GM12865 (cell line): ENCODE data around the gene CDH13.

Experiments
- DNase-seq: peaks from one replicate; pipeline ENCODE4 v3.0.0; 2010; ENCODE audit warnings: low read depth
- H3K4me3 ChIP-seq: 2 replicates; pipeline ENCODE4 v1.5.1; 2011; ENCODE audit warnings: mild to moderate bottlenecking, low read depth, low read length, control low read depth
- TF ChIP-seq, protein P1 (sequence below): IDR thresholded peaks from 2 replicates; pipeline ENCODE4 v1.5.1; 2011; ENCODE audit warnings: low read length, control low read depth, low read depth, inconsistent platforms; ENCODE audit not compliant: insufficient read depth; ENCODE audit errors: missing control alignments

CDH13 gene

DNA sequence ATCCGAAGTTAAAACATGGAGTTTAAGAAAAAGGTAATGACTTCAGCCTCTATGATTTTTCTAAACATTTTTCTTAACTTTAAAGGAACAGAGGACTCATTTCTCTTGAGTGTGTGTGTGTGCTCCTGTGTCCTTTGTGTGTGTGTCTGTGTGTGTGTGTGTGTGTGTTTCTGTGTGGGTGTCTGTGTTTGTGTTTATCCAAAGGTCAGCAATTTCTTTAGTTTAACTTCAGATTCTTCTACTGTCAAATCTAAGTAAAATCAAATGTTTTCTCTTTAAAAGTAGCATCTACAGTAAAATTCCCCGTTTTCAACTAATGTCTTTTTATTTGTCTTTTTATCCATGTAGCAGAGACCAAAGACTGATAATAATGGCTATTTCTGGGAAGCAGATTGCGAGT is 1212.8 kb downstream of the CDH13 start:
- DNase-seq = no peak
- TF ChIP-seq, protein P1, sequence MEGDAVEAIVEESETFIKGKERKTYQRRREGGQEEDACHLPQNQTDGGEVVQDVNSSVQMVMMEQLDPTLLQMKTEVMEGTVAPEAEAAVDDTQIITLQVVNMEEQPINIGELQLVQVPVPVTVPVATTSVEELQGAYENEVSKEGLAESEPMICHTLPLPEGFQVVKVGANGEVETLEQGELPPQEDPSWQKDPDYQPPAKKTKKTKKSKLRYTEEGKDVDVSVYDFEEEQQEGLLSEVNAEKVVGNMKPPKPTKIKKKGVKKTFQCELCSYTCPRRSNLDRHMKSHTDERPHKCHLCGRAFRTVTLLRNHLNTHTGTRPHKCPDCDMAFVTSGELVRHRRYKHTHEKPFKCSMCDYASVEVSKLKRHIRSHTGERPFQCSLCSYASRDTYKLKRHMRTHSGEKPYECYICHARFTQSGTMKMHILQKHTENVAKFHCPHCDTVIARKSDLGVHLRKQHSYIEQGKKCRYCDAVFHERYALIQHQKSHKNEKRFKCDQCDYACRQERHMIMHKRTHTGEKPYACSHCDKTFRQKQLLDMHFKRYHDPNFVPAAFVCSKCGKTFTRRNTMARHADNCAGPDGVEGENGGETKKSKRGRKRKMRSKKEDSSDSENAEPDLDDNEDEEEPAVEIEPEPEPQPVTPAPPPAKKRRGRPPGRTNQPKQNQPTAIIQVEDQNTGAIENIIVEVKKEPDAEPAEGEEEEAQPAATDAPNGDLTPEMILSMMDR = no peak
- H3K4me3 ChIP-seq = no peak overlapping the region

DNA sequence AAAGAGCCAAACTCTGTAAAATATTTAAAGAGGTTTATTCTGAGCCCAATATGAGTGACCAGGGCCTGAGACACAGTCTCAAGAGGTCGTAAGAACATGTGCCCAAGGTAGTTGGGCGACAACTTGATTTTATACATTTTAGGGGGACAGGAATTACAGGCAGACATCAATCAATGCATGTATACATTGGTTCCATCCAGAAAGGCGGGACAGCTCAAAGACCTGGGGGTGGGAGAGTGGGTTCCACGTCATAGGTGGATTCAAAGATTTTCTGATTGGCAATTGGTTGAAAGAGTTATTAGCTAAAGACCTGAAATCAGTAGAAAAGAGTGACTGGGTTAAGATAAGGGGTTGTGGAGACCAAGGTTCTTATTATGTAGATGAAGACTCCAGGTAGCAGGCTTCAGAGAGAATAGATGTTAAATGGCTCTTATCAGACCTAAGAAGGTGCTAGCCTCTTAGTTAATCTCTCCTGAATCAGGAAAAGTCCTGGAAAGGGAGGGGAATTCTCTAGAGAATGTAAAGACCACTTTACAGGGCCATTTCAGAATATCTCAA is 1213.4 kb downstream of the CDH13 start:
- H3K4me3 ChIP-seq = no peak overlapping the region
- DNase-seq = no peak

DNA sequence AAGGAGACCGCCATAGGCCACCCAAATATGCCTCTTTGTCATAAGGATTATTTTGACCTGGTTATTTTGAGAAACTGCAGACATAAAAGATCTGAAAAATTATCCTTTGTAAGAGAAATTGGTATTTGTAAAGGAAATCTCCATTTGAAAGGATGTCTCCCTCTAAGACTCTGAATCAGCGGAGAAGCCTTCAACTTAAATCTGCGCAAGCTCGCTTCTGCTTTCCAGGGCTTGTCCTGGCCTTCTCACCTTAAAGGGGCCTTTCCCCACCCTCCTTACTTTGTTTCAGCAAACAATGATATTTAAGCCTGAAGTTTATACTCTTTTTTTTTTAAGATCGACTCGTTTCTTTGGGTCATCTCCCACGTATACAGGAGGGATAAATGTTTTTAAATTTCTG is 1215.5 kb downstream of the CDH13 start:
- no peak for DNase-seq
- H3K4me3 ChIP-seq = no peak overlapping the region
- TF ChIP-seq, protein P1 = no peak

More for the DNA sequence above, 1213.4 kb downstream of the CDH13 start:
- TF ChIP-seq, protein P1 = no peak

DNA sequence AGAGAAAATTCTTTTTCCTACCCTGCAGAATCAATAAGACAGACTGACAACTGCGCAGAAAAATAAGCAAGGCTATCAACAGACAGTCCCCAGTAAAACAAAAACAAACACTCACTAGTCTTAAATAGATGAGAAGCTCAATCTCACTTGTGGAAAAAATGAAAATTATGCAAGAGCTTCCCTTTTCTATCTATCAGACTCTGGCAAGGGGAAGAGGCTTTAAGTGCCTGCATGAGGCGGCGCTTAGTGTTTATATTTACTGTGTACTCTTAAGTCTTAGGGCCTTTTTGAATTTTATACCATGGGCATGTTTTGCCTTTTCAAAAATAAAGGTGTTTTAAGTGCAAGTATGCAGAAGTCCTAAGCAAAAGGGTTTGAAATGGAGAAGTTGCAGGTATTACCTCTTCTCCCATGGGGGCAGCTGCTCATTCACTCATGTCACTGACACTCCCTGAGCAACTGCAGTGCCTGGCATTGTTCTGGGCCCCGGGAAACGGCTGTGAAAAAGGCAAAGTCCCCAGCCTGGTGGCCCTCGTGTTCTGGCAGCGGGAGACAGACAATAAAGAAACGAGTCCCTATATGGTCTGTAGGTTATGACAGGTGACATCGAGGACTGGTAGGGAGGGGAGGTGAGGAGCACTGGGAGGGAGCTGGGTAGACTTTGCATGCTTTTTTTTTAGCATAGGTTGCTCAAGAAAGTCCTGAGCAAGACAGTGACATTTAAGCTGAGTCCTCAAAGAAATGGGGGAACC is 1216.2 kb downstream of the CDH13 start:
- TF ChIP-seq, protein P1 = no peak
- no peak for DNase-seq
- H3K4me3 ChIP-seq = no peak overlapping the region

DNA sequence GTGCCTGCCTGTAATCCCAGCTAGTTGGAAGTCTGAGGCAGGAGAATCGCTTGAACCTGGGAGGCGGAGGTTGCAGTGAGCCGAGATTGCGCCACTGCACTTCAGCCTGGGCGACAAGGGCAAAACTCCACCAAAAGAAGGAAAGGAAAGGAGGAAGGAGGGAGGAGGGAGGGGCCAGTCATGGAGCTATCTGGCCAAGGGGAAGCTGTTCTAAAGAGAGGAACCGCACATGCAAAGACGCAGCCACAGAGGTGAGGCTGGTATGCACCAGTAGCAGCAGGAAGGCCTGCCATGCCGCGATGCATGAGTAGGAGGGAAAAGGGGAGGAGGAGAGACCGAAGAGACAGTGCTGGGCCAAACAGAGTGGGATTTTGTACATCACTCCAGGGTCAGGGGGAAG is 1216.9 kb downstream of the CDH13 start:
- TF ChIP-seq, protein P1 = no peak
- DNase-seq = no peak
- no peak overlapping the region for H3K4me3 ChIP-seq

DNA sequence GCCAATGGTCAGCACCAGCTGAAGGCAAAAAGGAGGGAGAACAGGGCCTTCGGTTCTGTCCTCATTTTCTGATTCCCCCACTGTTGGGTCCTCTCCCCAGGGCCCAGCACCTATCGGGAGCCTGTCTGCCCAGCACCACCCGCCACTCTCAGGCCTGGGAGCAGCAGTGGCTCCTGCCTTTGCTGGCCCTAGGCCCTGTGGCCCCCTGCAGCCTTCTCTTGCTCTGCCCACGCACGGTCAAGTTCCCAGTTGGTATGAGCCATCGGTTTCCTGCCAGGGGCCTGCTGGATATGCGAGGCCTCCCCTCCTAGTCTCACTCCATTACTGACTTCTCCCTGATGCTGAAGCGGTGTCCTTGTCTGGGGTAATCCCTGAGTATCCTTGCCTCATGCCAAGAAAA is 1218.5 kb downstream of the CDH13 start:
- TF ChIP-seq, protein P1 = no peak
- no peak for DNase-seq
- no peak overlapping the region for H3K4me3 ChIP-seq
